ENCODE measurements around the gene TRIP13. TPM values are rescaled to one million over a fixed set of nuclear protein-coding genes. Genes with fewer than 3 reads are reported as not detected.
"Not testable (repeated sequence)": the region's sequence is repeated elsewhere in the genome, so short reads cannot be mapped to it uniquely, and the experiment has no call there.

Gene TRIP13
- total RNA-seq, 1 donor, result 4.8 TPM

DNA sequence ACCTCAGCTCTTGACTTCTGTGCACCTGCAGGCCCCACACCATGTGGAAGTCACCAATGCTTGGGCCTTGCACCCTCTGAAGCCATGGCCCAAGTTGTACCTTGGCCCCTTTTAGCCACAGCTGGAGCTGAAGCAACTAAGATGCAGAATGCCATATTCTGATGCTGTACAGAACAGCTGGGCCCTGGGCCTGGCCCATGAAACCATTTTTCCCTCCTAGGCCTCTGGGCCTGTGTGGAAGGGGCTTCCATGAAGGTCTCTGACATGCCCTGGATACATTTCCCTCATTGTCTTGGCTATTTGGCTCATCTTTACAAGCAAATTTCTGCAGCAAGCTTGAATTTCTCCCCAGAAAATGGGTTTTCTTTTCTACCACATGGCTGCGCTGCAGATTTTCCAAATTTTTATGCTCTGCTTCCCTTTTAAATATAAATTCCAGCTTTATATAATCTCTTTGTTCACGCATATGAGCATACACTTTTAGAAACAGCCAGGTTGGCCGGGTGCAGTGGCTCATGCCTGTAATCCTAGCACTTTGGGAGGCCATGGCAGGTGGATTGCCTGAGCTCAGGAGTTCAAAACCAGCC is 41.8 kb downstream of the TRIP13 start:
- DNase-seq (ENCODE audit: low read depth in 2 of 3, low spot score in 2 of 3), result not testable (repeated sequence)

DNA sequence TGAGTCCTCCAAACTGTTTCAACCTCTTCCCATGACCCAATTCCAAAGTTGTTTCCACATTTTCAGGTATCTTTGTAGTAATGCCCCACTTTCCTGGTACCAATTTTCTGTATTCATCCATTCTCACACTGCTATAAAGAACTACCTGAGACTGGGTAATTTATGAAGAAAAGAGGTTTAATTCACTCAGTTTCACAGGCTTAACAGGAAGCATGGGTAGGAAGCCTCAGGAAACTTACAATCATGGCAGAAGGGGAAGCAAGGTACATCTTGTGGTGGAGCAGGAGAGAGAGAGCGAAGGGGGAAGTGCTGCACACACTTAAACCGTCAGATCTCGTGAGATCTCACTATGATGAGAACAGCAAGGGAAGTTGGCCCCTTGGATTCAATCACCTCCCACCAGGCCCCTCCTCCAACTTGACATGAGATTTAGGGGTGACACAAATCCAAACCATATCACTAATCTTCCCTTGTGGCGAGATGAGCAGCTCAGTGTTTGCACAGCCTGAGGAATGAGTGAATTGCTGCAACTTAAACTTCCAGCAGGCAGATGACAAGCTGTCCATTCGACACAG is 42.9 kb downstream of the TRIP13 start:
- DNase-seq (ENCODE audit: low read depth in 2 of 3, low spot score in 2 of 3), result peak in 1 of 3 donors; percentile 31

GRCh38 chr5:936149-937144 is 43.8 kb downstream of the TRIP13 start:
- no peak for DNase-seq (ENCODE audit: low read depth in 2 of 3, low spot score in 2 of 3)

DNA sequence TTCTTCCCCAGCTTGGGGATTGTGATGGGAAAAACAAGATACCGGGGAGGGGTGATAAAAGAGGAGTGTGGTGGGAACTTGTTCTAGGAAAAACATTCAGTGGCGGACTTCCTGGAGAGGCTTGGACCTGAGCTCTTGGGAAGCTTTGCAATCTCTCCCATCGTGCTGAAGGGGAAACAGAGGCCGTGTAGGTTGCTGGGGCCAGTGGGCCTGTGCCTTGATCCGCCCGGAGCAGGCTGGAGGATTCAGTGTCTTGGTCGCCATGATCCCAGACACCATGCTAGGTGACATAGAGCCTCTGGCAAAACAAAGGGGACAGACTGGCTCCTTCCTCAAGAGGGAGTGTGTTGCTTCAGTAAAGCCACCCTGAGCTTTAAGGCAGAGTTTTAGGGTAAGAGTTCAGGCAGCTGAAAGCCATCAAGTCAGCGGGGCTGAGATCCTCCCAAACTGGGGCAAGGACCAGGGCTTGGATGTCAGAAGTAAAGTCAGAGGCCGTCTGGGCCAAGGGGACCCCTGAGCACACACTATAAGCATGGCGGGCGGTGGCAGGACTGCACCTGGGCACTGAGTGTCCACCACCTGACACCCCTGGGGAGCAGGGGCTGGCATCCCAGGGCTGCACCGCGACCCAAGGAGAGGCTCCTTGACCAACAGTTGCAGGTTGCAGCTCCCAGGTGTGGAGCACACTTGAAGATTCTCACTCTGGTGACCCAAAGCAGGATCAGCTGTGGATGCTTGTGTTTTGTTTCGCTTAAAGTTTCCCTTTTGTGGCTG is 44.7 kb downstream of the TRIP13 start:
- no peak for DNase-seq (ENCODE audit: low read depth in 2 of 3, low spot score in 2 of 3)

DNA sequence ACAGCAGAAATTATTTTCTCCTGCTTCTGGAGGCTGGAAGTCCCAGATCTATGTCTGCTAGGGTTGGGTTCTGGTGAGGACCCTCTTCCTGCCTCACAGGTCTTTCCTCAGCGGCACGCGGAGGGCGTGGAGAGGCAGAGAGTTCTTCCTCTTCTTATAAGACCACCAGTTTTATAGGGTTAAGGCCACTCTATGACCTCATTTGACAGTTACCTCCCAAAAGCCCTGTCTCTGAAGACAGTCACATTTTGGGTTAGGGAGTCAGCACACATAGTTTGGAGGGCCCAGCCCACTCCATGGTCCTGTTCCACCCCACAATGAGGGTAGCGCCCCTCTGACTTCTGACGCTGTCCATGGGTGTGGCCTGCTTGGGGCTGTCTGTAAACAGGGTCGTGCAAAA is 46.7 kb downstream of the TRIP13 start:
- no peak for DNase-seq (ENCODE audit: low read depth in 2 of 3, low spot score in 2 of 3)

DNA sequence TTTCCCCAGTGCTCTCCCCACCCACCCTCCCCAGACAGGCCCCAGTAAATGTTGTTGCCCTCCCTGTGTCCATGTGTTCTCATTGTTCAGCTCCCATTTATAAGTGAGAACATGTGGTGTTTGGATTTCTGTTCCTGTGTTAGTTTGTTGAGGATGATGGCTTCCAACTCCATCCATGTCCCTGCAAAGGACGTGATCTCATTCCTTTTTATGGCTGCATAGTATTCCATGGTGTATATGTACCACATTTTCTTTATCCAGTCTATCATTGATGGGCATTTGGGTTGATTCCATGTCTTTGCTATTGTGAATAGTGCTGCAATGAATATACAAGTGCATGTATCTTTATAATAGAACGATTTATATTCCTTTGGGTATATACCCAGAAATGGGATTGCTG is 48.1 kb downstream of the TRIP13 start:
- not testable (repeated sequence) for DNase-seq (ENCODE audit: low read depth in 2 of 3, low spot score in 2 of 3)

- DNase-seq (ENCODE audit: low read depth in 2 of 3, low spot score in 2 of 3), result no peak
These were observed 50.7 kb downstream of the TRIP13 start for GRCh38 chr5:943201-943917.

DNA sequence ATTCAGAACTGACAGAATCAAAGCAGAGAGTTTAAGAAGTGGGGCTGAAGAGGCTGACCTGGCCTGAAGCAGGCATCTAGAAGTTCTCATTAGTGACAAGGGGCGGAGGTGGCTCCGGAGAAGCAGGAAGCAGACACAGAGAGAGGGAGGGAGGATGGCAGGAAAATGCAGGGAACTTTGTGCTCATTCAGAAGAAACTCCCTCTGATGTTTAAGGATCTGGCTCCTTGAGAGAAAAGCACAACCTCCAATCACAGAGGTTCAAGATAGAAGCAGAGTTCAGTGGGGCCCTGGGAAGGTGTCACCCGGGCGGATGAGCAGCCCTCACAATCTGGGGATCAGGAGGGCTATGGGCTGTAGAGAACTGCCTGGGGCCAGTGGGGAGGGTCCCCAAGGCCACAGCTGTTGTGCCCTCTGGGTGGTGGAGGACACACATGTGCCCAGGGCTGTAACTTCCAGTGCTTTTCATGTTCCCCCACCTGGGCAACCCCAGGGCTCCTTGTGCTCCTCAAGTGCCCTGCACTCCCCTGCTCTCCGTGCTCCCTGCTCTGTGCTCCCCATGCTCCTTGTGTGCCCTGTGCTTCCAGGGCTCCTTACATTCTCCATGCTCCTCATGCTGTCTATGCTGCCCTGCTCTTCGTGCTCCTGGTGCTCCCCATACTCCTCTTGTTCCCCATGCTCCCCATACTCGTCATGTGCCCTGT is 51.4 kb downstream of the TRIP13 start:
- DNase-seq (ENCODE audit: low read depth in 2 of 3, low spot score in 2 of 3), result no peak

- DNase-seq (ENCODE audit: low read depth in 2 of 3, low spot score in 2 of 3), result no peak
These were observed 51.9 kb downstream of the TRIP13 start for GRCh38 chr5:944621-944927.

DNA sequence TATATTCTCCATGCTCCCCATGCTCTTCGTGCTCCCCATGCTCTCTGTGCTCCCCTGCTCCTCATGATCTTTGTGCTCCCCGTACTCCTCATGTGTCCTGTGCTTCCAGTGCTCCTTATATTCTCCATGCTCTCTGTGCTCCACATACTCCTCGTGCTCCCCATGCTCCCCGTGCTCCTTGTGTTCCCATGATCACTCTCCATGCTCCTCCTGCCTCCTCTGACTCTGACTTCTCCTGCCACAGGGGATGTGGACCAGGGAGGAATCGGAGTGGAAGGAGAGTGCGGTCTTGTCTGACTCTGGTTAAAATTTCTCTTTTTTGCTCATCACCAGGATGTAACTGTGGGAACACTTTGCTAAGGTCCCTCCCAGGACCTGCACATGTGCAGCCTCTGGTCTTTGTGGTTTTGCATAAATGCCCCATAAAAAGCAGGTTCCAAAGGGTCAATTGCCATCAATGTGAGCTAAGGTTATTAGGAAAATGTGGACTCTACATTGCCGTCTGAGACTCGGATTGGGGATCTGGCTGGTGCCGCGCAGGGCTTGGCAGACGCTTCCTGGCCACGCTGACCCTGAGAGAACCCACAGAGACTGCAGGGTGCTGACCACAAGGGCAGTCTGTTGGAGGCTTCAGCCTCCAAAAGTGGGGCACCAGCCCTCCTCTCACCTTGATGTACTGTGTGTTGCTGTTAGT is 52.5 kb downstream of the TRIP13 start:
- no peak for DNase-seq (ENCODE audit: low read depth in 2 of 3, low spot score in 2 of 3)

DNA sequence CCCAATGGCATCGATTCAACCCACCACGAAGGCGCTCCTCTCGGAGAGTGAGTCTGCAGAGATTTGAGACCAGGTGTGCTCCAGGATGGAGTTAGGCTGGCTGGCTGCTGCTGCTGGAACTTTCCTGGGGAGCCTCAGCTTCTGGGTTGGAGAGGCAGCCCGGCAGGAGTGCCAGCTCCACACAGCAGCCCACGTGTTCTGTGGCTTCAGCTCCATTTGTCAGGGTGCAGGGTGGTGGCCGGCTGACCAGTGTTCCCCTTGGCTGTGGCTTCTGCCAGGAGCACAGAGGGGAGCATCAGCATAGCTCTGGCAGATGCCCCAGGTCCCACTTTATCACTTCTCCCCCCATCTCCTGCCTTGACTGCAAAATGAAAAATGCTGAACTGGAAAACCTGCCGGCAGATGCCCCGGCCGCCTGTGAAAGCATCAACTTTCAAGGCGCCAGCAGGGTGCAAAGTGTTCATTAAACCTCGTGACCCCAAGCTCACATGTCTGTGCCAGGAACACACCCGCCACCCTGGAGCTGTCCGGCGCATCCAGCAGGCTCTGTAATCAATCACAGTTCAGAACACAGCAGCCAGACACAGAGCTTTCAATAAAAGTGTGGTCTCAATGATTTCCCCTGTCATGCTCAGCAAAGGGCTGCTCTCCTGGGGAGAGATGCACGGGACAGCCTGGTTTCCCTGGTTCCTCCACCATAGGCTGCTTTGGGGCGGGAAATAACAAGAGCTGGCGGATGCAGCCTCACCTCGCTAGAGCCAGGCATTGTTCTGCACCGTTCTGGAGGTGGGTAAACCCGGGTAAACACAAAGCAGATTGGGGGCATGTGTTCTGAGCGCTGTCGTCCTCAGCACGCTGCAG is 53.2 kb downstream of the TRIP13 start:
- no peak for DNase-seq (ENCODE audit: low read depth in 2 of 3, low spot score in 2 of 3)

DNA sequence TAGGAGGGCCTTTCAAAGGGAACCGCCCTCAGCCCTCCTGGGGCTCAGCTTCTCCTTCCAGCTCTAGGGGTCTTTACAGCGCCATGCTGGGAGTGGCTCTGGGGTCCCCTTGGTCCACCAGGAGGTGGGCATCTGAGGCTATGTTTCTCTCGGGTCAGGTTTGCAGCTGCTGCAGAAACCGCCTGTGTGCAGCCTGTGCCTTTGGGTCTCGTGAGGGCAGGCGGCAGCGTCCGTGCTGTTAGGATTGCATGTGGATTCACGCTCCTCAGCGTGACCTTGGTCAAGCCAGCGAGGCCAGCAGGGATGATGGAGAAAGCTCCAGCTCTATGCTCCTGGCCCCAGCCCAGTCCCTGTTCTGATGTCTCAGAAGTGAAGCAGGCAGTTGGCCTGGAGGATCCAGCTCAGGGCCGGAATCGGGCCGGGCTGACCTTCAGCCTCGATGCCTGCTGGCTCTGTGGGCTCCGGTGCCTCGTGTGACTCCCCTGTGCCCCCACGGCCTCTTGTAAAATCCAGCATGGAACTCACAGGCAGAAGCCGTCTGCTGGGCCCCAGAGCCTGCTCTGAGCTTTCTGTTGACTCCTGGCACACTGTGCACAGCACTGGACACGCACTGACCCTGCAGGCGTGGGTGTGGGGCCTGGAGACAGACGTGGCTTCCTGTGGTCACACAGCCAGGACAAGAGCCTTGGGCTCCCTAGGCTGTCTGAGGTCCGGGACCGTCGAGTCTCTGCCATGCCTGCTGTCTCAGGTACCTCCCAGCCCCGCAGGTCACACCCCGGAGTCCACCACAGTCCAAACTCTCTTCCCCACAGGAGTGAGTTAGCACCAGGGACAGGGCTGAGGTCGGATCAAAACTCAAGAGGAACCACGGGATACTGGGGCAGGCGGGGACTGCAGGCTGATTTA is 54.3 kb downstream of the TRIP13 start:
- DNase-seq (ENCODE audit: low read depth in 2 of 3, low spot score in 2 of 3), result no peak

DNA sequence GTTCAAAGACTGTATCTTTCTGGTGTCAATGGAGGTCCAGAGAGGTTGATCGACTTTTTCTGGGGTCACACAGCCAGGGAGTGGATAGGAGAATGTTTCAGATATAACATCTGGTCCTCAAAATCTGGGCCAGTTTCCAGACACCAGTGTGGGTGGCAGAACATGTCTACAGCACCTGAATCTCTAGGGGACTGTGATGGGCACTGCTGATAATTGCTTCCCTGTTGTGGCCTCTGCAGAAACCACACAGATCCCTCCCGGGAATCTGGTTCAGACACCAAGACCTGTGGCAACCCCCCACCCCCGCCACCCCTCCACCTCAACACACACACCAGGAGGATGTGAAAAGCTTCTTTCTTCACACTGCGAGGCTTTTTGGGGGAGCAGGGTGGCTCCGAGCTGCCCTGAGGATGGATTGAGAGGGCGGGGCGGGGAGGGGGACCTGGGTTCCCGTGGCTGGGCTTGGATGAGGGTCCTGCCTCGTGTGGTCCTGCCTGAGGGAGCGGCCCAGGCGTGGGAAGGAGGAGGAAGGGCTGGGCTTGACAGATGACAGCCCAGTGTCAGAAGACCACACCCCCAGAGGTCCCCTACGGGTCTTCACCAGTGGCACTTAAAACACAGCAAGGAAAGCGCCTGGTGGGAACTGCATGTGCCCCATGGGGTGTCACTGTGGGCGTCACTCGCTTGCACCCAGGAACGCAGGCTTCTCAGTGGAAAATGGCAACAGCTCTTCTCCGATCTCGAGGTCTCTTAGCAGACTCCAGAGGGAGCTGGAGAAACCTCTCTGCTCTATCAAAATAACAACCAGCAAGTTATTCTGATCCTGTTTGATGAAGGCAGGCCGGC is 55.2 kb downstream of the TRIP13 start:
- DNase-seq (ENCODE audit: low read depth in 2 of 3, low spot score in 2 of 3), result no peak

GRCh38 chr5:948472-949274 is 56.0 kb downstream of the TRIP13 start:
- DNase-seq (ENCODE audit: low read depth in 2 of 3, low spot score in 2 of 3), result no peak

- no peak for DNase-seq (ENCODE audit: low read depth in 2 of 3, low spot score in 2 of 3)
These were observed 56.5 kb downstream of the TRIP13 start for GRCh38 chr5:949275-949543.

Data from hematopoietic multipotent progenitor cell (in vitro differentiated cells).